DND-41 (cell line): Measurements from ENCODE around the gene WDR45B.

Source experiments
- ATAC-seq: fragments of 200-7000 bp; cut with Tn5 transposase; 3 replicates; pipeline ENCODE4 v1.9.1; 2021; ENCODE audit warnings: low read depth; ENCODE audit not compliant: insufficient read depth
- DNase-seq: peaks from one replicate; pipeline ENCODE4 v3.0.0-alpha.2; 2020
- H2AFZ ChIP-seq: 2 replicates; pipeline ENCODE4 v1.6.0; 2012; ENCODE audit warnings: low read depth, low read length
- H3K27ac ChIP-seq: 2 replicates; pipeline ENCODE4 v1.5.1; 2012; ENCODE audit warnings: low read length, inconsistent platforms
- H3K27me3 ChIP-seq: fragments of 200-600 bp; sonication (generic); 2 replicates; pipeline ENCODE4 v1.6.0; 2012; ENCODE audit warnings: low read length, mild to moderate bottlenecking, inconsistent platforms; ENCODE audit not compliant: insufficient read depth, poor library complexity
- H3K36me3 ChIP-seq: 2 replicates; pipeline ENCODE4 v1.5.1; 2012; ENCODE audit warnings: low read length, inconsistent platforms; ENCODE audit not compliant: insufficient read depth
- H3K4me1 ChIP-seq: 2 replicates; pipeline ENCODE4 v1.5.1; 2012; ENCODE audit warnings: mild to moderate bottlenecking, low read length; ENCODE audit not compliant: insufficient read depth
- H3K4me2 ChIP-seq: 2 replicates; pipeline ENCODE4 v1.6.0; 2012; ENCODE audit warnings: mild to moderate bottlenecking, moderate library complexity, low read length, inconsistent platforms; ENCODE audit not compliant: insufficient read depth
- H3K4me3 ChIP-seq, 2 experiments: fragments of 200-600 bp in 1 of 2; shearing (Covaris generic) in 1 of 2; 2 replicates each; pipeline ENCODE4 v1.5.1; 2012 to 2016; ENCODE audit warnings: inconsistent platforms in 2 of 2, low read length in 2 of 2, mild to moderate bottlenecking in 2 of 2, low read depth in 1 of 2, moderate library complexity in 1 of 2
- H3K79me2 ChIP-seq: 2 replicates; pipeline ENCODE4 v1.6.0; 2012; ENCODE audit warnings: low read length, inconsistent platforms; ENCODE audit not compliant: insufficient read depth
- H3K9ac ChIP-seq: 2 replicates; pipeline ENCODE4 v1.6.0; 2012; ENCODE audit warnings: low read depth, mild to moderate bottlenecking, inconsistent platforms, low read length, moderate library complexity
- H3K9me3 ChIP-seq: 2 replicates; pipeline ENCODE4 v1.5.1; 2012; ENCODE audit warnings: low read length, moderate library complexity, mild to moderate bottlenecking, inconsistent platforms; ENCODE audit not compliant: insufficient read depth, severe bottlenecking
- H4K20me1 ChIP-seq: 2 replicates; pipeline ENCODE4 v1.6.0; 2012; ENCODE audit warnings: low read length; ENCODE audit not compliant: insufficient read depth
- EZH2 ChIP-seq: IDR thresholded peaks from 3 replicates; pipeline ENCODE4 v1.6.1; 2012; ENCODE audit warnings: borderline replicate concordance, low read depth, mild to moderate bottlenecking, moderate library complexity, low read length, inconsistent platforms; ENCODE audit not compliant: severe bottlenecking
- TF ChIP-seq, protein P1 (sequence below): IDR thresholded peaks from 2 replicates; pipeline ENCODE4 v1.5.1; 2012; ENCODE audit warnings: borderline replicate concordance, low read length, moderate library complexity, mild to moderate bottlenecking; ENCODE audit not compliant: poor library complexity, severe bottlenecking; ENCODE audit errors: extremely low read depth

The WDR45B gene

DNA sequence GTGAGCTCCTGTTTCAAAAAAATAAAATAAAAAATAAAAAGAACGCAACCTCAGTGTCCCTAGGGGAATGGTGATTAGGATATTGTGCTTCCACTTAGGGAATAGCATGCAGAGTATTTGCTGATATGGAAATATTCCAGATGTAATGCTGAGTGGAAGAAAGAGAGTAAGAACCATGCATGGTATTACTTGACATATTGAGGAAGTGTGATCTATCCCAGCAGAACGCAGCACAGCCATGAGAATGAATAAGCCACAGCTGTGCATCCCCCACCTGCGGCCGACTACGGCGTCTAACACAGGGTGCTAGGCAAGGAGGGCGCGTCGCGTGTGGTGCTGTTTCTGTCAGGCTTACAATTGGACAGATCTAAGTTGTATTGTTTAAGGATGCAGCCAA is 79.2 kb downstream of the WDR45B start:
- H3K4me2 ChIP-seq = no peak overlapping the region
- H3K27ac ChIP-seq = no peak overlapping the region
- H3K9ac ChIP-seq = no peak overlapping the region
- H3K79me2 ChIP-seq = peaks cover 93% of the 10 kb centered on the region
- peaks cover 56% of the 10 kb centered on the region for H4K20me1 ChIP-seq
- H3K9me3 ChIP-seq = no peaks in the 10 kb centered on the region
- H2AFZ ChIP-seq = no peak overlapping the region
- no peak for TF ChIP-seq EZH2
- TF ChIP-seq, protein P1, sequence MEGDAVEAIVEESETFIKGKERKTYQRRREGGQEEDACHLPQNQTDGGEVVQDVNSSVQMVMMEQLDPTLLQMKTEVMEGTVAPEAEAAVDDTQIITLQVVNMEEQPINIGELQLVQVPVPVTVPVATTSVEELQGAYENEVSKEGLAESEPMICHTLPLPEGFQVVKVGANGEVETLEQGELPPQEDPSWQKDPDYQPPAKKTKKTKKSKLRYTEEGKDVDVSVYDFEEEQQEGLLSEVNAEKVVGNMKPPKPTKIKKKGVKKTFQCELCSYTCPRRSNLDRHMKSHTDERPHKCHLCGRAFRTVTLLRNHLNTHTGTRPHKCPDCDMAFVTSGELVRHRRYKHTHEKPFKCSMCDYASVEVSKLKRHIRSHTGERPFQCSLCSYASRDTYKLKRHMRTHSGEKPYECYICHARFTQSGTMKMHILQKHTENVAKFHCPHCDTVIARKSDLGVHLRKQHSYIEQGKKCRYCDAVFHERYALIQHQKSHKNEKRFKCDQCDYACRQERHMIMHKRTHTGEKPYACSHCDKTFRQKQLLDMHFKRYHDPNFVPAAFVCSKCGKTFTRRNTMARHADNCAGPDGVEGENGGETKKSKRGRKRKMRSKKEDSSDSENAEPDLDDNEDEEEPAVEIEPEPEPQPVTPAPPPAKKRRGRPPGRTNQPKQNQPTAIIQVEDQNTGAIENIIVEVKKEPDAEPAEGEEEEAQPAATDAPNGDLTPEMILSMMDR = no peak
- DNase-seq (no peak), ATAC-seq (no peak)
- no peak overlapping the region for H3K4me3 ChIP-seq
- no peaks in the 10 kb centered on the region for H3K4me1 ChIP-seq
- peaks cover 93% of the 10 kb centered on the region for H3K36me3 ChIP-seq
- no peaks in the 10 kb centered on the region for H3K27me3 ChIP-seq

DNA sequence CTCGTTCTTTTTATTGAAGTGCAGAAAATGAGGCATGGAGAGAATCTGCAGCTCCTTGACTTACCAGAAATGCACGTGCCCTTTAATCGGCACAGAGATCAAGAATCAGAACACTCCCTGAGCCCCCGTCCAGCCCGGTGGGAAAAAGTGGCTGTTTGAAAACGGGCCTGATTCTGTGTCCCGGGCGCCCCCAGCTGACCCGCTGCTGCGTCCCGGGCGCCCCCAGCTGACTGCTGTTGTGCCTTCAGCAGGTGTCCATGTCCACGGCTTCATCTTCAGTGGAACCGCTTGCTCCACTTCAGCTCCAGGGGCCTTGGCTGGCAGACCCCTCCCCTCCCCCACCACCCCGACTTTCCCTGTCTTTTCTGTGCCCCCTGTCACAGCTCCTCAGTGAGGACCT is 81.0 kb downstream of the WDR45B start:
- H3K27me3 ChIP-seq = no peaks in the 10 kb centered on the region
- peaks cover 93% of the 10 kb centered on the region for H3K79me2 ChIP-seq
- no peak overlapping the region for H3K9ac ChIP-seq
- H3K27ac ChIP-seq = no peak overlapping the region
- H4K20me1 ChIP-seq = peaks cover 63% of the 10 kb centered on the region
- no peak overlapping the region for H3K4me3 ChIP-seq
- H2AFZ ChIP-seq = no peak overlapping the region
- TF ChIP-seq EZH2 = no peak
- TF ChIP-seq, protein P1 = no peak
- no peaks in the 10 kb centered on the region for H3K9me3 ChIP-seq
- no peak overlapping the region for H3K4me2 ChIP-seq
- no peaks in the 10 kb centered on the region for H3K4me1 ChIP-seq
- DNase-seq (no peak), ATAC-seq (no peak)
- H3K36me3 ChIP-seq = peaks cover 86% of the 10 kb centered on the region

DNA sequence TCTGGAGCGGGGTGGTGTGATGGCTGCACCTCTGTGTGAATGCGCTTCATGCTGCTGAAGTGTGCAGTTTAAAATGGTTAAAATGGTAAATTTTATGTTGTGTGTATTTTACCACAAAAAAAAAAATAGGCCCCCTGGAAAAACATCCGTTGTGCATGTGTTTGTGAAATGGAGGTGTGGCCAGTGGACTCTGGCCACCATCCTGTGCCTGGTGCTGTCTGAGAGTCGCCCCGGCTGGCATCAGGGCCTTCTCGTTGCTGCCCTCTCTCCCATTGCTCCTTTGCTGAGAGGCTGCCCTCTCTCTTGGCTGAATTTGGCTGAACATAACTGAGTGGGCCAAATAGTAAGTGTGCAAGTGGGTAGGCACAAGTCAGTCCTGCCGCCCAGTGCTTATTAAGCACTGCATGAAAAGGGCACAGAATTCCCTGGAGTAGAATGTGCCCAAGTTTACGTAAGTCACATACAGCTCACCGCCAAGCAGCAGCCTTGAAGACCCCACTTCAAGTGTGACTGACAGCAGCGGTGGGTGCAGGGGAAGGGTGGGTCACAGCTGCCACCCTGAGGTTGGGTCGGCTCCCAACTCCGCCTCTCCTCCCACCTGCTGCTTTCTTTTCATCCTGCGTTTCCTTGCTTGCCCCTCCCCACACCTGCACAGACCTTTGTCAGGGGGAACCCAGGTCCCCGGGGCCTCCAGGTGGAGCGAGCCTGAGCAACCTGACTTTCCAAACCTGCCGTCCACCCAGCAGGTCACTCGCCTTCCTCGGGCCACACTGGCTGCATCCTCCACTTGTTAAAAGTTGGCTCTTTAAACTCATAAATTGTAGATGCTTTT is 81.9 kb downstream of the WDR45B start:
- Histone ChIP-seq H3K9me3 (no peaks in the 10 kb centered on the region), H3K27ac (no peak overlapping the region), H4K20me1 (peaks cover 66% of the 10 kb centered on the region), H2AFZ (no peak overlapping the region), H3K4me2 (no peak overlapping the region), H3K36me3 (peaks cover 79% of the 10 kb centered on the region), H3K79me2 (peaks cover 95% of the 10 kb centered on the region), H3K4me3 (no peak overlapping the region), H3K9ac (no peak overlapping the region), H3K27me3 (no peaks in the 10 kb centered on the region), H3K4me1 (no peaks in the 10 kb centered on the region)
- DNase-seq = no peak
- no peak for TF ChIP-seq EZH2
- ATAC-seq = no peak

DNA sequence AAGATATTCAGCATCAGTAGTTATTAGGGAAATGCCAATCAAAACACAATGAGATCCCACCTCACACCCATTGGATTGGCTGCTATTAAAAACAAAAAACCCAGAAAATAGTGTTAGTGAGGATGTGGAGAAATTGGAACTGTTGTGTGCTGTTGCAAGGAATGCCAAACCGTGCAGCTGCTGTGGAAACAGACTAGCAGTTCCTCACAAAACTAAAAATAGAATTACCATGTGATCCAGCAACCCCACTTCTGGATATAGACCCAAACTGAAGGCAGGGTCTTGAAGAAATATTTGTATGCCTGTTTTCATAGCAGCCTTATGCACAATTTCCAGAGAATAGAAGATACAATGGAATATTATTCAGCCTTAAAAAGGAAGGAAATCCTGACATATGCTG is 82.7 kb downstream of the WDR45B start:
- DNase-seq = no peak
- TF ChIP-seq EZH2 = no peak
- TF ChIP-seq, protein P1 = no peak
- H3K9ac ChIP-seq = no peak overlapping the region
- H2AFZ ChIP-seq = no peak overlapping the region
- ATAC-seq = no peak
- H3K4me2 ChIP-seq = no peak overlapping the region
- H3K4me3 ChIP-seq = no peak overlapping the region
- H3K27ac ChIP-seq = no peak overlapping the region
- no peaks in the 10 kb centered on the region for H3K9me3 ChIP-seq
- H3K79me2 ChIP-seq = peaks cover 97% of the 10 kb centered on the region
- H3K4me1 ChIP-seq = no peaks in the 10 kb centered on the region
- H4K20me1 ChIP-seq = peaks cover 74% of the 10 kb centered on the region
- H3K27me3 ChIP-seq = no peaks in the 10 kb centered on the region
- peaks cover 71% of the 10 kb centered on the region for H3K36me3 ChIP-seq
